ENCODE results near the gene ZFHX3.

GRCh38 chr16:72908362-72909167 is 139.4 kb downstream of the ZFHX3 start:
- TF ChIP-seq, protein P1, sequence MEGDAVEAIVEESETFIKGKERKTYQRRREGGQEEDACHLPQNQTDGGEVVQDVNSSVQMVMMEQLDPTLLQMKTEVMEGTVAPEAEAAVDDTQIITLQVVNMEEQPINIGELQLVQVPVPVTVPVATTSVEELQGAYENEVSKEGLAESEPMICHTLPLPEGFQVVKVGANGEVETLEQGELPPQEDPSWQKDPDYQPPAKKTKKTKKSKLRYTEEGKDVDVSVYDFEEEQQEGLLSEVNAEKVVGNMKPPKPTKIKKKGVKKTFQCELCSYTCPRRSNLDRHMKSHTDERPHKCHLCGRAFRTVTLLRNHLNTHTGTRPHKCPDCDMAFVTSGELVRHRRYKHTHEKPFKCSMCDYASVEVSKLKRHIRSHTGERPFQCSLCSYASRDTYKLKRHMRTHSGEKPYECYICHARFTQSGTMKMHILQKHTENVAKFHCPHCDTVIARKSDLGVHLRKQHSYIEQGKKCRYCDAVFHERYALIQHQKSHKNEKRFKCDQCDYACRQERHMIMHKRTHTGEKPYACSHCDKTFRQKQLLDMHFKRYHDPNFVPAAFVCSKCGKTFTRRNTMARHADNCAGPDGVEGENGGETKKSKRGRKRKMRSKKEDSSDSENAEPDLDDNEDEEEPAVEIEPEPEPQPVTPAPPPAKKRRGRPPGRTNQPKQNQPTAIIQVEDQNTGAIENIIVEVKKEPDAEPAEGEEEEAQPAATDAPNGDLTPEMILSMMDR (IDR thresholded peaks at IDR 0.05; ENCODE audit: control extremely low read depth in 1 of 3, insufficient read depth in 1 of 3, low read depth in 1 of 3, low read length in 3 of 3) = no peak
- no peak for TF ChIP-seq EZH2 (IDR thresholded peaks at IDR 0.05; ENCODE audit: low read depth, low read length, severe bottlenecking)
- no peak for TF ChIP-seq JUND (IDR thresholded peaks at IDR 0.05; ENCODE audit: low read length)
- no peak for TF ChIP-seq POLR2AphosphoS5 (IDR thresholded peaks at IDR 0.05; ENCODE audit: low read depth, low read length)
